ENCODE data around the gene ADGRF4. TPM values are rescaled to one million over a fixed set of nuclear protein-coding genes. Genes with fewer than 3 reads are reported as not detected.

The ADGRF4 gene
- total and polyA plus RNA-seq, 2 donors (not counting 3 experiments of a cell fraction or from before 2014, with no cell fraction given), result not detected

DNA sequence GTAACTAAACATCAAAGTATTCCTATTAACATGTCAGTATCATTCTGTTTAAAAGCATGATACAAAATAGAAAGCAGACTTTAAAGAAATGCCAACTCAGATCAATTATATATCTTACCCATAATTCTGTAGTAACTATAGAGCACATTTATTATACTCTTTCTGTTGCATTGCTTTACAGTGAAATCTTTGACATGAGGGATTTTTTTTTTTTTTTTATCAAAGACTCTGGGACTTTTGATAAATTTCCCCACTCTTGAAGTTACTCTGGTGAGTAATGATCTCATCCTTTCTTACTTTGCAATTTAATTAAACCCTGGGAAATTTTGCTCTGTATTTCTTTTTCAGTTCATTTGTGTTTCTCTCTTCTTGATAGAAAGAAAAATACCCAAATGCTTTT lies 17.4 kb downstream of the ADGRF4 start:
- CTCF ChIA-PET, result interaction anchor here (1.0 kb wide), 1 partner anchor 84 kb away, joined by 3 read pairs; no protein-coding TSS in a partner anchor
- dilution Hi-C loops (cut with MboI; ENCODE audit: extremely low pct_ligation_motif_present, low sequenced_read_pairs), result no loop called here
- FAIRE-seq (no peak), DNase-seq (ENCODE audit: low read depth, low spot score) (no peak)
- no TSS peak for BruUV-seq (replicated peaks)
- Histone ChIP-seq H3K79me2 (ENCODE audit: control insufficient read depth, insufficient read depth, low read length) (no peaks in the 10 kb centered on the region), H2AFZ (ENCODE audit: low read depth, low read length) (no peak overlapping the region), H3K27me3 (ENCODE audit: control insufficient read depth in 2 of 2, insufficient read depth in 2 of 2, low read length in 2 of 2) (no peaks in the 10 kb centered on the region), H3K4me3 (replicated peaks in 1 of 3; ENCODE audit: insufficient read depth in 1 of 3, low read depth in 1 of 3, low read length in 3 of 3) (no peak overlapping the region), H4K20me1 (replicated peaks; ENCODE audit: control insufficient read depth, extremely low read depth, insufficient read depth, low read length) (no peaks in the 10 kb centered on the region), H3K27ac (ENCODE audit: insufficient read depth, low read depth, low read length) (no peak overlapping the region), H3K9me1 (replicated peaks; ENCODE audit: control insufficient read depth, extremely low read depth, insufficient read depth, low read length) (no peaks in the 10 kb centered on the region), H3K36me3 (ENCODE audit: control insufficient read depth in 2 of 2, extremely low read depth in 1 of 2, insufficient read depth in 2 of 2, low read length in 2 of 2) (no peaks in the 10 kb centered on the region), H3K9ac (replicated peaks; ENCODE audit: extremely low read depth, insufficient read depth, low read length) (no peak overlapping the region), H3K9me3 (replicated peaks; ENCODE audit: control insufficient read depth, insufficient read depth, low read length) (no peaks in the 10 kb centered on the region), H3K4me1 (ENCODE audit: control insufficient read depth, extremely low read depth, insufficient read depth, low read length) (no peaks in the 10 kb centered on the region), H3K4me2 (ENCODE audit: insufficient read depth, low read length) (no peak overlapping the region)
- intact Hi-C loops (cut with micrococcal nuclease), result no loop called here
- POLR2A ChIA-PET, result no interaction called here
- TF ChIP-seq POLR2AphosphoS5 (IDR thresholded peaks at IDR 0.05; ENCODE audit: insufficient read depth, low read depth, low read length), result no peak
- TF ChIP-seq, protein P1, sequence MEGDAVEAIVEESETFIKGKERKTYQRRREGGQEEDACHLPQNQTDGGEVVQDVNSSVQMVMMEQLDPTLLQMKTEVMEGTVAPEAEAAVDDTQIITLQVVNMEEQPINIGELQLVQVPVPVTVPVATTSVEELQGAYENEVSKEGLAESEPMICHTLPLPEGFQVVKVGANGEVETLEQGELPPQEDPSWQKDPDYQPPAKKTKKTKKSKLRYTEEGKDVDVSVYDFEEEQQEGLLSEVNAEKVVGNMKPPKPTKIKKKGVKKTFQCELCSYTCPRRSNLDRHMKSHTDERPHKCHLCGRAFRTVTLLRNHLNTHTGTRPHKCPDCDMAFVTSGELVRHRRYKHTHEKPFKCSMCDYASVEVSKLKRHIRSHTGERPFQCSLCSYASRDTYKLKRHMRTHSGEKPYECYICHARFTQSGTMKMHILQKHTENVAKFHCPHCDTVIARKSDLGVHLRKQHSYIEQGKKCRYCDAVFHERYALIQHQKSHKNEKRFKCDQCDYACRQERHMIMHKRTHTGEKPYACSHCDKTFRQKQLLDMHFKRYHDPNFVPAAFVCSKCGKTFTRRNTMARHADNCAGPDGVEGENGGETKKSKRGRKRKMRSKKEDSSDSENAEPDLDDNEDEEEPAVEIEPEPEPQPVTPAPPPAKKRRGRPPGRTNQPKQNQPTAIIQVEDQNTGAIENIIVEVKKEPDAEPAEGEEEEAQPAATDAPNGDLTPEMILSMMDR (IDR thresholded peaks at IDR 0.05; ENCODE audit: extremely low read depth in 1 of 2, insufficient read depth in 1 of 2, low read depth in 1 of 2, low read length in 2 of 2), result no peak

DNA sequence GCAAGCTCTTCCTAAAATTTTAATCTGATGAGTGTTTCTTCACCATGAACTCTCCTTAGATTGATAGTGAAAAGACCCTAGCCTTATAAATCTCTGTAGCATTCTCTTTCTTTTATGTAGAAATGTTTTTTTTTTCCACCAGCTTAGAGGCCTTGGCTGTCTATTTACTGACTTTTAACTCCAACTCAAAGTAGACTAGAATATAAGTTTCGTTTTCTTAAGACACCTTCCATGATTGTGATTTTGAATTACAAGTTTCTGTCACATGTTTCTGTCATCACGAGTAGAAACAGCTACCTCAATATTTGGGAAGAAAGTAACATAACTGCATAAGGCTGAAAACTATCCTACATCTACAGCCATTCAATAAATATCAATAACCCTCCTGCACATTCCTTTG lies 17.8 kb downstream of the ADGRF4 start:
- ChIA-PET POLR2A (no interaction called here), CTCF (no interaction called here)
- H2AFZ ChIP-seq (ENCODE audit: low read depth, low read length), result no peak overlapping the region
- H3K4me3 ChIP-seq (replicated peaks in 1 of 3; ENCODE audit: insufficient read depth in 1 of 3, low read depth in 1 of 3, low read length in 3 of 3), result no peak overlapping the region
- dilution Hi-C loops (cut with MboI; ENCODE audit: extremely low pct_ligation_motif_present, low sequenced_read_pairs) (no loop called here), intact Hi-C loops (cut with micrococcal nuclease) (no loop called here)
- H3K4me1 ChIP-seq (ENCODE audit: control insufficient read depth, extremely low read depth, insufficient read depth, low read length), result no peaks in the 10 kb centered on the region
- FAIRE-seq (no peak), DNase-seq (ENCODE audit: low read depth, low spot score) (no peak)
- TF ChIP-seq JUN (IDR thresholded peaks at IDR 0.05; ENCODE audit: borderline replicate concordance, insufficient read depth, insufficient read length, low read depth) (no peak), EZH2 (IDR thresholded peaks at IDR 0.05; ENCODE audit: borderline replicate concordance, low read depth, low read length, severe bottlenecking) (no peak), MAX (IDR thresholded peaks at IDR 0.05; ENCODE audit: insufficient read depth, insufficient read length) (no peak), POLR2AphosphoS5 (IDR thresholded peaks at IDR 0.05; ENCODE audit: insufficient read depth, low read depth, low read length) (no peak), MYC (IDR thresholded peaks at IDR 0.05; ENCODE audit: low read depth, low read length) (no peak), POLR2A (IDR thresholded peaks at IDR 0.05; ENCODE audit: low read depth, low read length) (no peak), GATA2 (IDR thresholded peaks at IDR 0.05; ENCODE audit: insufficient read depth, insufficient read length, low read depth, low read length) (no peak), FOS (IDR thresholded peaks at IDR 0.05; ENCODE audit: borderline replicate concordance, insufficient read depth, low read length) (no peak)
- TF ChIP-seq, protein P1 (IDR thresholded peaks at IDR 0.05; ENCODE audit: extremely low read depth in 1 of 2, insufficient read depth in 1 of 2, low read depth in 1 of 2, low read length in 2 of 2), result no peak
- H3K4me2 ChIP-seq (ENCODE audit: insufficient read depth, low read length), result no peak overlapping the region
- no peaks in the 10 kb centered on the region for H3K27me3 ChIP-seq (ENCODE audit: control insufficient read depth in 2 of 2, insufficient read depth in 2 of 2, low read length in 2 of 2)
- no peaks in the 10 kb centered on the region for H3K79me2 ChIP-seq (ENCODE audit: control insufficient read depth, insufficient read depth, low read length)
- H3K9ac ChIP-seq (replicated peaks; ENCODE audit: extremely low read depth, insufficient read depth, low read length), result no peak overlapping the region
- H3K36me3 ChIP-seq (ENCODE audit: control insufficient read depth in 2 of 2, extremely low read depth in 1 of 2, insufficient read depth in 2 of 2, low read length in 2 of 2), result no peaks in the 10 kb centered on the region
- no peaks in the 10 kb centered on the region for H3K9me1 ChIP-seq (replicated peaks; ENCODE audit: control insufficient read depth, extremely low read depth, insufficient read depth, low read length)
- BruUV-seq (replicated peaks), result no TSS peak
- no peaks in the 10 kb centered on the region for H3K9me3 ChIP-seq (replicated peaks; ENCODE audit: control insufficient read depth, insufficient read depth, low read length)
- no peak overlapping the region for H3K27ac ChIP-seq (ENCODE audit: insufficient read depth, low read depth, low read length)
- no peaks in the 10 kb centered on the region for H4K20me1 ChIP-seq (replicated peaks; ENCODE audit: control insufficient read depth, extremely low read depth, insufficient read depth, low read length)

All from endothelial cell of umbilical vein (primary cell).